HG03571 (cell line): ENCODE results near the gene MAP3K5.
A peak's percentile ranks its signal among the peaks of the same experiment; 100 is the strongest.
"Not testable (repeated sequence)": the region's sequence is repeated elsewhere in the genome, so short reads cannot be mapped to it uniquely, and the experiment has no call there.

Experiments
- ATAC-seq: cut with Tn5 transposase; IDR thresholded peaks from one replicate; pipeline ENCODE4 v1.9.1; 2021; ENCODE audit not compliant: unreplicated experiment

The MAP3K5 gene

DNA sequence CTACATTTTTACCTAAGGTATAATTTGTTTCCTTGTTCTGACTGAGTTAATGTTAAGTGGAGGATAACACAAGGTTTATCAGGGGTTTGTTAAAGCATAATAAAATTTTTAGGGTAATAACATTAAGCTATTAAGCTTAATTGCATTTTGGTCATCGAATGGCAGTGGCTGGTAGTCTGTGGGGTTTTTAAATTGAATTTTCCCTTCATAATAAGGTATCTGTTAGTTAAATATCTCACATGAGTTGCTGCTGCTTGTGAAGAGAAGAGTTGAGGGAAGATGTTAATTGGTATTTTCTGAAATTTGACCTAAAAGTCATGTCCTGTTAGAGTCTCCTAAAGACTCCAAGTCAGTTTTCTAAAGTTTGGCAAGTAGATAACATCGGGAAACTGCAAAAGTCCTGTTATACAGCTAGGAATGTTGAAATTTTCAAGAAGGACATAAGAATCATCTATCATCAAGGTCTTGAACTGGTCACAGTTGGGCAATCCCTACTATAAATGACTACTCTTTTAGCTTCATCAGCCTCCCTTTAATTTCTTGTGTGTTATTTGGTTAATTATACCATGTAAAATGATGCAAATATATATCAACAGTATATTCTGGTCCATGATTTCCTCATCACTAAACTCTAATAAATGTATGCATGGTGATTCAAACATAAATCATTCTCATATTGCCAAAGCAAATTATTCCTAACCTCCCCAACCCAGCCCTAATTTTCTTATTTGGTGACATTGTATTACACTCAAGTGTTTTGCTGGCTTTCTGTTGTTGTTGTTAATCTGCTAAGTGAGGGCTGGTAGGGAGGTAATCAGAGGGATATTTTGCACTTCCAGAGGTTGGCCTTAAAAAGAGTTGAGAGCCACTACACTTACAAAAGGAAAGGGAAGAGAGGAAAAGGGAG is 64.0 kb downstream of the MAP3K5 start:
- ATAC-seq, result no peak

DNA sequence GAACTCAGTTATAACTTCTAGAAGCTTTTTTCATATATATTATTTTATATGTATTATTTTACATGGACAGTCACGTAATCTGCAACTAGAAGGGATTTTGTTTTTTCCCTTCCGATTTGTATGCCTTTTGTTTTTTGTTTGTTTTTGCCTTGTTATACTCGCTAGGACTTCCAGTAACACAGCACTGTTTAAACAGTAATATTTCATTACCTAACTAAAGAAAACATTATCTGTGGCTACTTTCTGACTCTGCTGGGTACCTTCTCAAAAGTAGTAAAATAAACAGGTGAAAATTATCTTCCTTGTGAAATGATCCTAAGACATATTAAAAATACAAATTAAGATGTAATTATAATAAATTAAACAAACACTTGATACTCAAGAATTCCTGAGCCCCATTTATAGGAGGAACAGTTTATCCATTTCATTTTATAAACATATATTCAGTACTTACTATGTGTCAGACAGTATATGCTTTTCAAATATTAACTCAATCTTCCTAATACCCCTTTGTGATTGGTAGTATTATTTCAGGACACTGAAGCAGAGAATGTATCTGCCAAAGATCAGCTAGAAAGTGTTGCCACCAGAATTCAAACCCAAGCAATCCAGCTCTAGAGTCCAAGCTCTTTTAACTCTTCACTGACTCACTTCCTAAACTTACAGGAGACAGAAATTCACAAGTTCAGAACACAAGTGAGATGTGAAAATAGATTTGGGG is 65.3 kb downstream of the MAP3K5 start:
- ATAC-seq, result no peak

DNA sequence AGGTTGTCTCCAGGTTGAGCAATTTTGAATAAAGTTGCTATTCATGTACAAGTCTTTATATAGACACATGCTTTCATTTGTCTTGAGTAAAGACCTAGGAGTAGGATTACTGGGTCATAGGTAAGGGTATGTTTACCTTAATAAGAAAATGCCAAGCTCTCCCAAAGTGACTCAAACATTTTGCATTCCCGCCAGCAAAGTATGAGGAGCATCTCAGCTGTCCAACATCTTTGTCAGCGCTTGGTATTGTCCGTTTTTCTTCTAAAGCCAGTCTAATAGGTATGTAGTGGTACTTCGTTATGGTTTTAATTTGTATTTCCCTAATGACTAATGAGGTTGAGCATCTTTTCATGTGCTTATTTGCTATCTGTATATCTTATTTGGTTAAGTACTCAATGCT is 67.2 kb downstream of the MAP3K5 start:
- ATAC-seq, result no peak

DNA sequence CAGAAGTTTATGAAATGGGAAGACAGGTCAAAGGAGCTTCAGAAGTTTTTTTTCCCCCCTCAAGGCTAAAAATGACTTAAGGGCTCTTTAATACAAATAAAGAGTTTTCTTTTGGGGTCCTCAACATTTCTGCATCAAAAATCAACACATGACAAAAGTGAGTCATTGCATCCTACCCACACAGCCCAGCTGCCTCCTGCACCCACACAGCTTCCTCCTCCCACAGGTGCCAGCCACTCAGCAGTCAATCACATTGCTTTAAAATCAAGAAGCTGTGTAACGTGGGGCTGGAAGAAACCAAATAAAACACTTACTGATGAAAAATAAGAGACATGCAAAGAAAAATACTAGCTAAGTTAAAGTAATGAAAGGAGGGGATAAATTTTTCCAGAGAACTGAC is 68.5 kb downstream of the MAP3K5 start:
- ATAC-seq, result no peak

DNA sequence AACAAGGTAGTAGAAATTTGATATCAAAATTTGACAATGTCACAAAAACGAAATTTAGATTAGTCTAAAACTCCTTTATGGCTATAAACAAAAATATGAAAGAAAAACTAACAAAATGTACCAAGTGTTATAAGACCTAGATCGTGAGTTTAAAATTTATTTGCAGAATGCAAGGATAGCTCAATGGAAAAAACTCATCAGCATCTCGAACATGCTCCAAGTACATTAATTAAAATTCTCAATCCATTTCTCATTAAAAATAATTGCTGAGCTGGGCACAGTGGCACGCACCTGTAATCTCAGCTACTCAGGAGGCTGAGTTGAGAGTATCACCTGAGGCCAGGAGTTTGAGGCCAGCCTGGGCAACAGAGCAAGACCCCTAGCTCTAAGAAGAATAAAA is 70.8 kb downstream of the MAP3K5 start:
- no peak for ATAC-seq

DNA sequence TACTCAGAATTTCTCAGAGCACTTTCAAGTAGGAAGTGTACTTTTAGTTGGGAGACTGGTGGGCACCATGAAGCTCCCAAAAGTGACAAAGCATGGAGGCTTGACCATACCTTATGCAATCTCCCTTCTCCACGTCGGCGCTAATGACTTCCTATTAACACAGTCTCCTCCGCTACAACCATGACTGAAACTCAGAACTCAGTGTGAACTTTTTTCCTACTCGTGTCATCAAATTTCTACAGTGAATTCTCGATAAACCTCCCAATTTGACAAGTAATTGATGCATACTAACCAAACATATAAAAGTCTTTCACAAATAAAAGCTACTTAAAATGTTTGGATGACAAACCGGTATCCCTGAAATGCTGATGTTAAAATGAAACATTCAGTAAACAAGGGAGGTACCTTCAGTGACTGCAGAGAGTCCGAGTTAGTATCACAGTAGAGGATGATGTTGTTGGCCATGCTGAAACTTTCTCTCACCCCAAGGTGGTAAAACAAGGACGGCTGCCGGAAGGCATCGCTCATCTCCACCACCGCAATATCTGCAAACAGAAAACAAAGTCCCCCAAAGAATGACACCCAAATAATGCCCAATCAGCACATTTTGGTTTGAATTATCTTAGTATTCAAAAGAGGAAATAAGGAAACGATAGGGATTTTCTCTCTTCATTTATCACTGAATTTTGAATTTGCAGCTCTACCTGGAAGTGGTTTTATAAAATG is 72.1 kb downstream of the MAP3K5 start:
- peak; percentile 42 for ATAC-seq

DNA sequence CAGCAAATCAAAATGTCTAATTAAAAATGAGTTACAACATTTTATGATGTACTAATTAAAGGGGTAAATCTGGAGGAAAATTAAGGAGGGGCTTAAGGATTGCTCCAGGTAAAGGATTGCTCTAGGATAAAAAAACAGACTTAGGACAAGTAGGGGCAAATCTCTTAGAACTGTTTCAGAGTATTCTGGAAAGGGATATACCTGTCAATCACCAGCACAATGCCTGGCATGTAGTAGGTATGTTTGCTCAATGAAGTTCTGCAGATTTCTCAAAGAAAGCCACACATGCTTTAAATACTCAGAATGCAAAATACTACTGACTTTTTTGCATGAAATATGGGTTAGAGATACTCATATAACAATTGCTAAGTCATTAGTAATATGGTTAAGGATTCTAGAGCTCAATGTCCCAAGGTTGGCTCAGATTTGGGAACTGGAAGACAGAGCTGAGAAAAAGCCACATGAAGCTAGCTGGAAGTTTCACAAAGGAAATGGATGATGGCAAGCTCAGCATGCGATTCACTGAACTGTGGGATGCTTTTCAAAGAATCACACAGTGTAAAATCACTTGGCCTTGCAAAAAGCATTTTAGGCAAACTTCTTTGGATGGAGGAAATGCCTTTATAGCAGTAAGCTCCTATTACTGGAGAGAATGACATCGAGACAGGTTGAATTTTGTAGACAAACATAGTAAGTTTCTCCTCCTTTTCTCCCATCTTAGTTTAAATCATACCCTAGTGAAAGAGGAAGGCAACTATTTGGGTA is 72.8 kb downstream of the MAP3K5 start:
- peak; percentile 54 for ATAC-seq

DNA sequence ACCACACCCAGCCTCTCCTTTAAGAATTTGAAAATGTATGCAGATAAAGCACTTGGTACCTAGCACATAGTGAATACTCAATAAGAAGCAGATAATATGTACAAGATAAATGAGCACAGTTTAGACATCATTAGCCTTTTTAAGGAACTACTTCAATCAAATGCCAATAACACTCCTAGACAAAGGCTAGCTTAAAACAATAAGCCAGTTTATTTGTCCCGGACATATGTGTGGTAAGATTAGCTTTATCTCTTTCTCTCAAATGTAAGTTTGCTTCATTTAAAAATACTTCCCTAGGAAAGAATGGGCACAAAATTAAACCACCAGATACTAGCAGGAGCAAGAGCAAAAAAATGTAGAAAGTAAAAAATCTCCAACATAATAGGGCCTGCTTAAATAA is 73.8 kb downstream of the MAP3K5 start:
- ATAC-seq, result no peak

DNA sequence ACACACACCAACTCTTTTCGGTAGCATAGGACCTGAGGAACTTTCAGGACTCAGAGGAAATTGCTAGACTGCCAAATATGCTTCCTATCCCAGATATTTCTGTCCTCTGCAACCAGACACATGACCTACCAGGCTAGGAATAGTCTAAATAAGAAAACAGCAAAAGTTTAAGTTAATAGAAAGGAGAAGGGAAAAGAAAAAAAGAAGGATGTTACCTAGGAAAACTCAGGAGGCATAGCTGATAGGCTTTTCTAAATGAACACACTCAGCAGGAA is 74.6 kb downstream of the MAP3K5 start:
- peak; percentile 3 for ATAC-seq

DNA sequence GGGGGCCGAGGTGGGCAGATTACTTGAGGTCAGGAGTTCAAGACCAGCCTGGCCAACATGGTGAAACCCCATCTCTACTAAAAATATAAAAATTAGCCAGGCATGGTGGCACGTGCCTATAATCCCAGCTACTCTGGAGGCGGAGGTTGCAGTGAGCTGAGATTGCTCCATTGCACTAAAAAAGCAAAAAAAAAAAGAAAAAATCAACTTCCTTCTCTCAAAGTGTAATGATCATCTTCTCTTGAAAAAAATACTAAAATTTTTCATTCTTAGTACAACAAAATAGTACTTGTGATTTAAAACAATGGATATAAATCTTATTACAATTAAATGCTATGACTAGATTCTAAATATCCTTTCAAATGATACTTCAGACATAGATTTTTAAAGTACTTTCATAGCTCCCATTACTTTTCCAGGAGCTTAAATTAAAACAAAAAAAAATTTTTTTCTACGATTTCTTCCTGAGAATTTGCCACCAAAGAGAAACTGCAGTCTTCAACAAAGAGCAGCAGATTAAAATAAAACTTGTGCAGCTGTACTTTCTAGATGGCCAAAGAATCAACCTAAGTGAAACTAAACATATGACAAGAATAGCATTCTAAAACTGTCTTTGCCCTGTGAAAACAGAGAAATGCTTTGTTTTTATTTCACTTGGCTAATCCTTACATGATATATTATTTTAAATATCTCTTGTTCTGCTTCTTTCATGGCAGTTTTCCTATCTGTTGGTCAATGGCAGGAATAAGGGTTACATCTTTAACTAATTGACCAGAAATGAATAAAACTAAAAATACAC is 75.2 kb downstream of the MAP3K5 start:
- peak; percentile 41 for ATAC-seq

DNA sequence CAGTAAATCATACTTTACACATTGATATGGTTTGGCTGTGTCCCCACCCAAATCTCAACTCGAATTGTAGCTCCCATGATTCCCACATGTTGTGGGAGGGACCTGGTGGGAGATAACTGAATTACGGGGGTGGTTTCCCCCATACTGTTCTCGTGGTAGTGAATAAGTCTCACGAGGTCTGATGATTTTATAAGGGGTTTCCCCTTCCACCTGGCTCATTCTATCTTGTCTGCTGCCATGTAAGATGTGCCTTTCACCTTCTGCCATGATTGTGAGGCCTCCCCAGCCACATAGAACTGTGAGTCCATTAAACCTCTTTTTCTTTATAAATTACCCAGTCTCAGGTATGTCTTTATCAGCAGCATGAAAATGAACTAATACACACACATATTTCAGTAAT is 79.6 kb downstream of the MAP3K5 start:
- ATAC-seq, result not testable (repeated sequence)

DNA sequence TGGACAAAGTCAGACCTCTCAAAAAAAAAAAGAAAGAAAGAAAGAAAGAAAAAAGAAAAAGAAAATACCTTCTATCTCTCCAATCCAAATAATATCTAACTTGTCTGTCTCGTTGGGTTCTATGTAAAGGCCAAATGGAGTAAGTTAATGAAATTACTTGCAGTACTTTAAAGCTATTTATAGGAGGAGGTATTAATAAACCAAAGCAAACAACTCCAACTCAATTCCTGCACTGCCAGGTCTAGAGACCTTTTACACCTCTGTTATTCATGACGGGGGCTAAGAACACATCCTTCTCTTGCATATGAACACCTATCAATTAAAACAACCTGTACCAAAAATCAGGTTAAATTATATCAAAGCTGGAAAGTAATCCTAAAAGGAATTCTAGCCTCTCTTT is 80.6 kb downstream of the MAP3K5 start:
- ATAC-seq, result no peak

DNA sequence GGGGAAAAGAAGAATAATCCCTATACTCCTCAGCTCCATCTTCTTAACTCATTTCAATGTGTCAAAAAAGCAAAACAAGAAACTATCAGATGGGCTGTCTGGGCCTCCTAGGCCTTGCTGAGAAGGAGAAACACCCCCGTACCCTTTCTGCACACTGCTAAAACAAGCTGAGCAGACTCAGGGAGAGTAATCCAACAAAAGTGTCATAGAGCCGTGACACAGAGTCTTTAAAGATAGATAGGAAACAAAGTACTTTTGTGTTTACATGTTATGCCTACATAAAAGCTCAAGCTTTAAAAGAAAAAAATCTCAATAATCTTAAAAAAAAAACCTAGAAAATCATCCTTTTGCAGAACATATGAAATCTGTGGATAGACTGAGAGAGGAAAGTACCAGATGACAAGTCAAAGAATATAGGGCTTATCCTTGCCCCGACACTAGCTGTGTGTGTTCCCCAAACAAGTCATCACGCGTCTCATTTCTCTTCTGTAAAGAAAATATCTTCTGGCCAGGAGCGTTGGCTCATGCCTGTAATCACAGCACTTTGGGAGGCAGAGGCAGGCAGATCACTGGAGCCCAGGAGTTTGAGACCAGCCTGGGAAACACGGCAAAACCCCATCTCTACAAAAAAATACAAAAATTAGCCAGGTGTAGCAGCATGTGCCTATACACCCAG is 81.3 kb downstream of the MAP3K5 start:
- no peak for ATAC-seq

DNA sequence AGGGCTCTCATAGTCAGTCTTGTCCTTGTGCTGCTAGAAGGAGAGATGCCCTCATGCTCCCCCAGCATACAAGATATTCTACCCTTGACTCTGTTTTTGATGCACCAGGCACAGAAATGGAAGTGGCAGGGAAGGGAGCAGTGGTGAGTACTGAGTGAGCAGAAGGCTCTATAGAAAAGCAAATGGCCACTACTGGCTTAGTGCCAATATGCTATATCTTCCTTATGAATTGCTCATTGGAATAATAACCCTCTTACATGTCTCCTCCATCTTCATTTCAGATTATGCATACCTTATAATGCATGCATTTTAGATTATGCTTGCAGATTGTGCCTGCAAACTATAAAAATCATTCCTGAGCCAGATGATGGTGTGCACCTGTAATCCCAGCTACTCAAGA is 82.8 kb downstream of the MAP3K5 start:
- no peak for ATAC-seq

DNA sequence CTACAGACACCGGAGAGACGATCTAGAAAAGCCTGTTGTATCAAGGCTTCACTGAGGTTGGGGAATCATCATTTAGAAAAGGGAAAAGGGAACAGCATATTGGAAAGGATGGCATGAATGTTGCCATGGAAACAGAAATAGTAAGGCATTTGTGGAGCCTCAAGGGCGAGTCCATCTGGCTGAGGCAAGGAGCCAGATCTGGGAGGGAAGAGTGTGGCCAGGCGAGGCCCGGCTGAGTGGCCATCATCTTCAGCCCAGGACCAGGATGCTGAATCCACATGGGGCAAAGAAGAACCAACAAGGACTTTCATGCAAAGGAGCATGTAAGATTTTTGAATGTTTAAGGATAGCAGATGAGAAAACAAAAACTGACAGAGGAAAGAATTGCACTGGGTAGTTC is 85.8 kb downstream of the MAP3K5 start:
- ATAC-seq, result no peak

DNA sequence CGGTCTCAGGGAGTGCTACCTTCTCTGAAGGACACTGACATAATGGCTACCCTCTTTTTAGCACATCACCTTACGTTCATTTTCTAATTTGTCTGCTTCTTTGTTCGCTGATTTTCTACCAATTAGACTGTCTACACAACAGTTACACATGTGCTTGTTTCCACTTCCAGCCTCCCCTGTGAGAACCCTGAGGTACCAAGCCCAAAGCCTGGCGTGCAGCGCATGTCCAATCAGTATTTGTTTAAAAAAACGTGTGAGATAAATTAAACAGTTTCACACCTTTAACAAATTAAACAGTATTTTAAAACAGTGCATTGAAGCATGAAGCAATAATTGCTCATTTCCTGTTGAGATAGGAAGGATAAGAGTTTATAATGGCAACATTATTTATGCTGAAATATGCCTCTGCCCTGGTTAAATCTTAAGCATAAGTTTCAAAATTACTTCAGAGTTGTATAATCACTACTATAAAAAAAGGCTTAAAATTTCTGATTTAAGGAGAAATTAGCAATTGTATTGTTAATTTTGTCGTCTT is 88.9 kb downstream of the MAP3K5 start:
- ATAC-seq, result no peak

DNA sequence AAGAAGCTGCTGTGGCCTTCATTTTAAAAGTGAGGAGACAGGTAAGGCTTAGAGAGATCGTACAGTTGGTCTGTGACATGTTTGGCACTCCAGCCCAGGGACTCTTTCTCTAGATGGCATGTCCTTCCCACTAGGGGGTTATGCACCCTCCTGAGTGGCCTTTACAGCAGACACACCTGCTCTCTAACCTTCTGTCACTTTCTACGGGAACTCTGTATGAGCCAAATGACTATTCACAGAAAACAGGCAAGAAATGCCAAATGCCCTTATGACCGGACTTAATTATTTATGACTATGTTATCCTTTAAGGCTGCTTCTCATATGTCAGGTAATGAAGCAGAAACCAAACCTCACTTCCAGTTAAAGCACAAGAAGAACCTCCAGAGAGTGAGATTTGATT is 91.2 kb downstream of the MAP3K5 start:
- ATAC-seq, result no peak

DNA sequence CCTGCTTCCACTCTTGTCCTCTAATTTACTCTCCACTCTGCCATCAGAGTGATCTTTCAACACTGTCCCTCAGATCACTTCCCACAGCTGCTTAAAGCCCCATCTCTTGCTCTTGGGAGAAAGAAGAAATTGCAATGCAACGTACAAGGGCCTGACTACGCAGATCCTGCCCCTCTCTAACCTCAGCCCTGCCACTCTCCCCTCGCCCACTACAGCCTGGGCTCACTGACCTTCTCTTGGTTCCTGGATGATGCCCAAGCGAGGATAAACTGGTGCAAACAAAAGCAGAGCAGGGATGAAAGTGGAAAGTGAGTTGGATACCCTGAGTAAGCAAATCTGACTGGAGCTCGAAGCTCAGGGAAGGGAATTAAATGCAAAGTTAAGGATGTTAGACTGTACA is 92.9 kb downstream of the MAP3K5 start:
- ATAC-seq, result no peak

DNA sequence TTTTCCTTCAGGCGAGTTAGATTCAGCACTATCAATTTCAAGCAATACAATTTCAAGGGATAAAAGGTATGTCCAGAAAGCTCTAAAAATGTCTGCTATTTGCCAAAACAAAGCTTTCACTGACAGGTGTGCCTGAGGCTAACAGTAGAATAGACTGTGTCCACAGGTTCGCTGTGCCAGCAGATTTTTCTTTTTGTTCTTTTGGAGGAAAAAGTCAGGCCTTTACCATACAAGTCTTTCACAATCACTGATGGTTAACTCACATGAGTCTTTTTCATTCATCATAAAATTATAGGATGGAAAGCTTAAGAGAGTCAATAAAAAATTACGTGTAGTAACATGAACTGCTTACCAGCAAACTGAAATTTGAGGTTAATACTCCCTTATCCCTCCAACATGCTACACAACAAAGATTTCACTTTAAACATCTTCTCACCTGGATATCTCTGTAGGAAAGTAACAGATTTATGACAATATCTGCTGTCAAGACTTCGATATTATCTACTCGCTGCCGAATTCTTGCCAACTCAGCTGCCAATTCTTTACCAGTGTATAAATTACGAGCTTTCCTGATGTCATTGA is 95.4 kb downstream of the MAP3K5 start:
- ATAC-seq, result no peak
